Measurements from ENCODE around the gene ALK.
A peak's percentile ranks its signal among the peaks of the same experiment; 100 is the strongest.

ALK gene

GRCh38 chr2:29215073-29215472 is 706.3 kb downstream of the ALK start:
- H4K8ac ChIP-seq (ENCODE audit: low read depth, low read length): no peak overlapping the region
- no peak overlapping the region for H3K4ac ChIP-seq (ENCODE audit: low read length)
- no peak for DNase-seq (ENCODE audit: low spot score)
- H3K27me3 ChIP-seq (ENCODE audit: control insufficient read depth in 3 of 3, insufficient read depth in 3 of 3, low read depth in 1 of 3, low read length in 3 of 3): peaks cover 0 to 2% (median 0%) of the 10 kb centered on the region in 3 experiments
- H3K14ac ChIP-seq (ENCODE audit: low read length): no peak overlapping the region
- no peak overlapping the region for H3K27ac ChIP-seq (replicated peaks; ENCODE audit: low read length)
- no peak overlapping the region for H3K9ac ChIP-seq (ENCODE audit: low read depth, low read length, poor library complexity)
- H2BK12ac ChIP-seq (ENCODE audit: low read length): no peak overlapping the region
- no peak overlapping the region for H2AFZ ChIP-seq (ENCODE audit: low read length)
- H3K36me3 ChIP-seq (replicated peaks in 1 of 2; ENCODE audit: control insufficient read depth in 2 of 2, insufficient read depth in 2 of 2, low read length in 2 of 2): peaks cover 0 to 24% of the 10 kb centered on the region in 2 donors
- no CpG with 5 or more reads among the region's 5 CpGs for WGBS, 2 donors (ENCODE audit: extremely low coverage in 2 of 2, insufficient read length in 2 of 2, insufficient replicate concordance in 1 of 2)
- H2BK5ac ChIP-seq (ENCODE audit: low read length): no peak overlapping the region
- no peak overlapping the region for H2AK5ac ChIP-seq (ENCODE audit: low read depth, low read length)
- no peaks in the 10 kb centered on the region for H3K79me1 ChIP-seq (ENCODE audit: low read depth, low read length)
- no peak overlapping the region for H2BK120ac ChIP-seq (ENCODE audit: low read depth, low read length)
- H2BK15ac ChIP-seq (ENCODE audit: low read length): no peak overlapping the region
- H3K4me1 ChIP-seq (ENCODE audit: control insufficient read depth in 2 of 2, insufficient read depth in 1 of 2, low read depth in 1 of 2, low read length in 2 of 2): peaks cover 3 to 4% of the 10 kb centered on the region in 2 donors
- H3K4me2 ChIP-seq (ENCODE audit: insufficient read depth, low read length, poor library complexity, severe bottlenecking): no peak overlapping the region
- no peak overlapping the region for H3K4me3 ChIP-seq (ENCODE audit: low read length in 2 of 2)
- H4K91ac ChIP-seq (ENCODE audit: low read depth, low read length, poor library complexity): no peak overlapping the region
- peaks cover 0 to 2% of the 10 kb centered on the region in 2 donors for H3K9me3 ChIP-seq (replicated peaks in 1 of 2; ENCODE audit: control insufficient read depth in 2 of 2, insufficient read depth in 1 of 2, low read depth in 1 of 2, low read length in 2 of 2)
- no peak overlapping the region for H3K23ac ChIP-seq (ENCODE audit: low read depth, low read length, poor library complexity)
- H3K18ac ChIP-seq (ENCODE audit: low read length): no peak overlapping the region

GRCh38 chr2:29213888-29214291 is 707.5 kb downstream of the ALK start:
- Histone ChIP-seq H2BK5ac (ENCODE audit: low read length) (no peak overlapping the region), H3K14ac (ENCODE audit: low read length) (no peak overlapping the region), H3K27ac (replicated peaks; ENCODE audit: low read length) (no peak overlapping the region), H2AFZ (ENCODE audit: low read length) (no peak overlapping the region), H3K79me1 (ENCODE audit: low read depth, low read length) (no peaks in the 10 kb centered on the region), H2AK5ac (ENCODE audit: low read depth, low read length) (no peak overlapping the region), H4K8ac (ENCODE audit: low read depth, low read length) (no peak overlapping the region), H3K18ac (ENCODE audit: low read length) (peak overlapping the region; percentile 65), H3K9ac (ENCODE audit: low read depth, low read length, poor library complexity) (no peak overlapping the region), H3K36me3 (replicated peaks in 1 of 2; ENCODE audit: control insufficient read depth in 2 of 2, insufficient read depth in 2 of 2, low read length in 2 of 2) (peaks cover 0 to 17% of the 10 kb centered on the region in 2 donors), H2BK15ac (ENCODE audit: low read length) (no peak overlapping the region), H2BK120ac (ENCODE audit: low read depth, low read length) (no peak overlapping the region), H4K91ac (ENCODE audit: low read depth, low read length, poor library complexity) (no peak overlapping the region), H3K4me1 (ENCODE audit: control insufficient read depth in 2 of 2, insufficient read depth in 1 of 2, low read depth in 1 of 2, low read length in 2 of 2) (peaks cover 3 to 4% of the 10 kb centered on the region in 2 donors), H3K4me2 (ENCODE audit: insufficient read depth, low read length, poor library complexity, severe bottlenecking) (no peak overlapping the region), H3K4me3 (ENCODE audit: low read length in 2 of 2) (no peak overlapping the region), H2BK12ac (ENCODE audit: low read length) (no peak overlapping the region), H3K4ac (ENCODE audit: low read length) (no peak overlapping the region), H3K23ac (ENCODE audit: low read depth, low read length, poor library complexity) (no peak overlapping the region), H3K9me3 (replicated peaks in 1 of 2; ENCODE audit: control insufficient read depth in 2 of 2, insufficient read depth in 1 of 2, low read depth in 1 of 2, low read length in 2 of 2) (peaks cover 0 to 2% of the 10 kb centered on the region in 2 donors), H3K27me3 (ENCODE audit: control insufficient read depth in 3 of 3, insufficient read depth in 3 of 3, low read depth in 1 of 3, low read length in 3 of 3) (peaks cover 0 to 2% (median 0%) of the 10 kb centered on the region in 3 experiments)
- no peak for DNase-seq (ENCODE audit: low spot score)
- WGBS, 2 donors (ENCODE audit: extremely low coverage in 2 of 2, insufficient read length in 2 of 2, insufficient replicate concordance in 1 of 2): no CpG with 5 or more reads among the region's 9 CpGs

GRCh38 chr2:29212009-29212408 is 709.4 kb downstream of the ALK start:
- Histone ChIP-seq H3K4me2 (ENCODE audit: insufficient read depth, low read length, poor library complexity, severe bottlenecking) (no peak overlapping the region), H3K18ac (ENCODE audit: low read length) (no peak overlapping the region), H2BK120ac (ENCODE audit: low read depth, low read length) (no peak overlapping the region), H2AK5ac (ENCODE audit: low read depth, low read length) (no peak overlapping the region), H4K91ac (ENCODE audit: low read depth, low read length, poor library complexity) (no peak overlapping the region), H3K27me3 (ENCODE audit: control insufficient read depth in 3 of 3, insufficient read depth in 3 of 3, low read depth in 1 of 3, low read length in 3 of 3) (peaks cover 0 to 2% (median 0%) of the 10 kb centered on the region in 3 experiments), H3K23ac (ENCODE audit: low read depth, low read length, poor library complexity) (no peak overlapping the region), H2BK5ac (ENCODE audit: low read length) (no peak overlapping the region), H3K36me3 (replicated peaks in 1 of 2; ENCODE audit: control insufficient read depth in 2 of 2, insufficient read depth in 2 of 2, low read length in 2 of 2) (peaks cover 0 to 23% of the 10 kb centered on the region in 2 donors), H3K4me3 (ENCODE audit: low read length in 2 of 2) (no peak overlapping the region), H2AFZ (ENCODE audit: low read length) (no peak overlapping the region), H3K9ac (ENCODE audit: low read depth, low read length, poor library complexity) (no peak overlapping the region), H3K9me3 (replicated peaks in 1 of 2; ENCODE audit: control insufficient read depth in 2 of 2, insufficient read depth in 1 of 2, low read depth in 1 of 2, low read length in 2 of 2) (peaks cover 0 to 2% of the 10 kb centered on the region in 2 donors), H3K4ac (ENCODE audit: low read length) (no peak overlapping the region), H2BK12ac (ENCODE audit: low read length) (no peak overlapping the region), H4K8ac (ENCODE audit: low read depth, low read length) (no peak overlapping the region), H3K27ac (replicated peaks; ENCODE audit: low read length) (no peak overlapping the region), H2BK15ac (ENCODE audit: low read length) (no peak overlapping the region), H3K79me1 (ENCODE audit: low read depth, low read length) (no peaks in the 10 kb centered on the region), H3K14ac (ENCODE audit: low read length) (no peak overlapping the region), H3K4me1 (ENCODE audit: control insufficient read depth in 2 of 2, insufficient read depth in 1 of 2, low read depth in 1 of 2, low read length in 2 of 2) (peaks cover 3 to 4% of the 10 kb centered on the region in 2 donors)
- no peak for DNase-seq (ENCODE audit: low spot score)
- no CpG with 5 or more reads among the region's 5 CpGs for WGBS, 2 donors (ENCODE audit: extremely low coverage in 2 of 2, insufficient read length in 2 of 2, insufficient replicate concordance in 1 of 2)

GRCh38 chr2:29209551-29209950 is 711.8 kb downstream of the ALK start:
- Histone ChIP-seq H2AK5ac (ENCODE audit: low read depth, low read length) (no peak overlapping the region), H3K14ac (ENCODE audit: low read length) (no peak overlapping the region), H3K4me2 (ENCODE audit: insufficient read depth, low read length, poor library complexity, severe bottlenecking) (no peak overlapping the region), H2BK120ac (ENCODE audit: low read depth, low read length) (no peak overlapping the region), H3K27me3 (ENCODE audit: control insufficient read depth in 3 of 3, insufficient read depth in 3 of 3, low read depth in 1 of 3, low read length in 3 of 3) (no peaks in the 10 kb centered on the region), H2BK12ac (ENCODE audit: low read length) (no peak overlapping the region), H2AFZ (ENCODE audit: low read length) (no peak overlapping the region), H3K23ac (ENCODE audit: low read depth, low read length, poor library complexity) (no peak overlapping the region), H3K27ac (replicated peaks; ENCODE audit: low read length) (no peak overlapping the region), H3K9me3 (replicated peaks in 1 of 2; ENCODE audit: control insufficient read depth in 2 of 2, insufficient read depth in 1 of 2, low read depth in 1 of 2, low read length in 2 of 2) (no peaks in the 10 kb centered on the region), H3K79me1 (ENCODE audit: low read depth, low read length) (no peaks in the 10 kb centered on the region), H2BK15ac (ENCODE audit: low read length) (no peak overlapping the region), H4K8ac (ENCODE audit: low read depth, low read length) (no peak overlapping the region), H4K91ac (ENCODE audit: low read depth, low read length, poor library complexity) (no peak overlapping the region), H3K18ac (ENCODE audit: low read length) (no peak overlapping the region), H3K36me3 (replicated peaks in 1 of 2; ENCODE audit: control insufficient read depth in 2 of 2, insufficient read depth in 2 of 2, low read length in 2 of 2) (peaks cover 0 to 25% of the 10 kb centered on the region in 2 donors), H3K9ac (ENCODE audit: low read depth, low read length, poor library complexity) (no peak overlapping the region), H3K4me3 (ENCODE audit: low read length in 2 of 2) (no peak overlapping the region), H2BK5ac (ENCODE audit: low read length) (no peak overlapping the region), H3K4me1 (ENCODE audit: control insufficient read depth in 2 of 2, insufficient read depth in 1 of 2, low read depth in 1 of 2, low read length in 2 of 2) (peaks cover 3 to 4% of the 10 kb centered on the region in 2 donors), H3K4ac (ENCODE audit: low read length) (no peak overlapping the region)
- DNase-seq (ENCODE audit: low spot score): no peak
- no CpG with 5 or more reads among the region's 5 CpGs for WGBS, 2 donors (ENCODE audit: extremely low coverage in 2 of 2, insufficient read length in 2 of 2, insufficient replicate concordance in 1 of 2)

Data from neuronal stem cell (in vitro differentiated cells).